GM21367 (cell line): ENCODE data around the gene RREB1.

Experiments used
- ATAC-seq: cut with Tn5 transposase; IDR thresholded peaks from one replicate; pipeline ENCODE4 v1.9.1; 2021; ENCODE audit not compliant: unreplicated experiment

The RREB1 gene

DNA sequence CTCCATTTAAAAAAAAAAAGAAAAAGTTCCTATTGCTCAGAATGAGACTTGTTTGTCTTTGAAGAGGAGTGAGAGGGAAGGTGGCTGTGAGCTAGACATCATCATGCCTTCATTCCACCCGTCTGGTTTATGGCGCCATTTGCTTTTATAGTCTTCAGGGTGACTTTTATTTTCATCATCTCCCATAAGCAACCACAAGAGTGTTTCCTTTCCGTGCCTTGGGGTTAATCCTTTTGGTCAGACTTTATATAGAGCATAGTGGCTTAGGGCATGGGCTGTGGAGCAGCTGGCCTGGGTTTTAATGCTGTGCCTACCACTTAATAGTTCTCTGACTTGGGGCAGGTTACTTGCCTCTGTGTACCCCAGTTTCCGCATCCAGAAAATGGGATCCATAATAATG, 77.8 kb downstream of the RREB1 start:
- no peak for ATAC-seq

DNA sequence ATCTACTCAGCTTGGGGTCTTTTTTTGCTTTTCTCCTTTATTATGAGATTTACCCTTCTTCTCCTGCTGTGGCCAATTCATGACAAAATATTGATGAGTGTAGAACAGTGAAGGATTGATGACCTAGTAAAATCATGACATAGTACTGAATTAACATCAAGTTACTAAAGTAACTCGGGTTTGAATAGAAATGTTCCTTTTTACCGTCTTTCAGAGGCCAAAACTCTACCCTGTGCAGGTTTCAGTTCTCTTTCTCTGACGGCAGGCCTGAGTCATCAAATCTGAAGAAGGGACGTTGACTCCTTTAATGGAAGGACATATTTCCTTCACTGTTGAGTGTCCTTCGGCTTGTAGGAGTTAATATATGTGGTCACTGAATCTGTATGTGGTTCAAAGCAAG, 80.7 kb downstream of the RREB1 start:
- peak; percentile 91 for ATAC-seq

DNA sequence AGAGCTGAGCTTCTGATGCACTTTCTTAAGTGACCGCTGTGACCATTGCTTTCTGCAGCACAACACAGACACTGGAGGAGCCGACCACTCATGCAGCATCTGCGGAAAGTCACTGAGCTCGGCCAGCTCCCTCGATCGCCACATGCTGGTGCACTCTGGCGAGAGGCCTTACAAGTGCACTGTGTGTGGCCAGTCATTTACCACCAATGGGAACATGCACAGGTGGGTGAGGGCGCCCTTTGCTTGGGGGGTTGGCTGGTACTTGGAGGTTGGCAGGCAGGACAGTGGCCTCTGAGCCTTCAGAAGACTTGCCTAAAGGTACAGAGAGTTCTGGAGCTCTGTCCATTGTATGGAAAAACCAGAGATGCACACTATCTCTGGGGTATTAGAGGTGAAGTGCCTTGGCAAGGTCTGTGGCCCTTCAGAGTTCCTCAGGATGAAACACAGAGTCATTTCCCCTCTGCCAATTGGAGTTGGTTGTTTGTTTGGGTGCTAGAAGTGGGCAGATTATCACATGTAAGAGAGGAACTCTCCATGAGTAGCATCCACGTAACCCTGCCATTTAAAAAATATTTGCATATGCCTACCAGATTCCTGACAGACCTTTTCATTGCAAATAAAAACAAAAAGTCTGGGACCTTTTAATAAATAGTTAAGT, 81.5 kb downstream of the RREB1 start:
- ATAC-seq: no peak

DNA sequence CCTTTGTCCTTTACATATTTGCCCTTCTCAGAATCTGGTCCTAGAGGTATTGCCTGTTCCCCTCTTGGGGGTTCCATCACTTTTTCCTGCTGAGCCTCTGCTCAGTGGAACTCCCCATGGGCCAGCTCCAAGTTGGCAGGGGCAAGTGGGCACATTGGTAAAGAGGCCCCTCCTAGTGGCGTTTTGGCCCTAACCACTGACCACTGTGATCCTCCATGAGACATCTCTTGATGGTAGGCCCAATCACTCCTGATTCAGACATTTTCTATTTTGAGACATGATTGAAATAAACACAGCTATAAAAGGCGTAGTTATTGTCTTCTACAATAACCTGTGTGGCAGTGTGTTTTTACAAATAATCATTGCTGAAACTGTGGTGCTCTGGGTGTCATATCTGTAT, 83.0 kb downstream of the RREB1 start:
- ATAC-seq: no peak

DNA sequence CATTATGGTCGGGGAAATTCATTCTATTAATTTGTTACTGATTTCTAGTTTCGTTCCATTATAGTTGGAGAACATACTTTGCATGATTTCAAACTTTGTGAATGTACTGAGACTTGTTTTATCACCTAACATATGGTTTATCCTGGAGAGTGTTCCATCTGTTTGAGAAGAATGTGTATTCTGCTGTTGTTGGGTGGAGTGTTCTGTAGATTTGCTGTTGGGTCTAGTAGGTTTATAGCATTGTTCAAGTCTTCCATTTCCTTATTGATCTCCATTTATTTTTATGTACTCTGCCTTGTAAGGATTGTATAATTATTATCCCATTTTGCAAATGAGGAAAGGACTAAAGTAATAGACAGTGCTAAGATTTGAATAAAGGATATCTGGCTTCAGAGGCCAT, 85.4 kb downstream of the RREB1 start:
- ATAC-seq: no peak

DNA sequence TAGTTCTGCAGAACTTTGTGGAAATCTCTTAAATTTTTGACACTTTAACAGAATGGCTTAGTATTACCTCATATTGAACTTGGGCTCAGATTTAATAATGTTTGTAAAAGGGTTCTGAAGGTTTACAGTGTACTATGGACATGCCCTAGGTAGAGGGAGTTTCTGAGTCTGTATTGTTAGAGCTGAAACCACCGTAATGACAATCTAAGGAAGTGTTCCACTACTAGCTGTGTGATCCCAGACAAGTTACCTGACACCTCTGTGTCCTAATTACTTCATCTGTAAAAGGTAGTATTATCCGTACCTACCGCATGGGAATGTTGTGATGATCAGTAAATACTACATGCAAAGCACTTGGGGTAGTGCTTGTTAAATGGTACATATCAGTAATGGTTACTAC, 86.9 kb downstream of the RREB1 start:
- no peak for ATAC-seq

DNA sequence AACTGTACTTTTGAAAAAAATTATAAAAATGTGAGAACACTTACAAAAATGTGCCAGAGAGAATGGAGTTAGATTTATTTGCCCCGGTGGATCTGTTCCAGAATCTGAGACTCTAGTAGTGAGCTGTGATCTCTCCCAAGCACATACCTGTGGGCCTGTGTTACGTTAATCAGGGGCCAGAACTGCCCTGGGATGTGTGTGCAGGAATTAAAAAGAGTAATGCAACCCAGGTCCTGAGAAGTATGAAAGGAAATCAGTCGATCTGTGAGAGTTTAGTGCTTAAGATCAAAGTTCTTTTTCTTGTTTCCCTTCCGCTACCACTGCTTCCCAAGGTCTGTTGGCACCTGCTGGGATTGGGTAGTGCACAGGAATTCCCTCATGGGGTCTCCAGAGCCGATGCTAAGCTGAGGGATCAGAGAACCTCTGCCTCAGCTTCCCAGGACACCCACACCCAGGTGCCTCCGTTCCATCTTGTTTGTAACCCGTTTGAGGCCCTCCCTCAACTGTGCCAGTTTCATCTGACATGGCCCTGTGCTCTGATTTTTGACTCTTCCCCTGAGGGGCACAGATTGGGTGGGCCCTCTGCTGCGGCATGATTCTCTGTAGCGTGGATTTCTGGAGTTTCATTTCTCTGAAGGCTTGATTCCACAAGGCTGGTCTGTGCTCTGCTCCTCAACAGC, 87.7 kb downstream of the RREB1 start:
- ATAC-seq: no peak

DNA sequence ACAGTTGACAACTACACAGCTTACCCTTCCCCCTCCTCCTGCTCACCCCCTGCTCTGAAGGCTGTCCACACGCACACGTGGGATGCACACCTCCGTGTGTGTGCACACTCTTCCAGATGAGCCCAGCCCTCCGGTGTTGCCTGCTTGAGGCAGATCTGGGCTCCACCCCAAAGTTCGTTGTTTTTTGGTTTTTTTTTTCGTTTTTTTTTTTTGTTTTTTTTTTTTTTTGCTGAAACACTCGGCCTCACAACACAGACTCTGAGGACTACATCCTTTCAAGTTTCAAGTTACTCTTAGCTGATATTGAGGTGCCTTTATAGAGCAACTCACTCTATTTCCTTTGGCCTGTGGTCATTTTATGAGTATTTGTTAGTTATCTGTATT, 88.2 kb downstream of the RREB1 start:
- no peak for ATAC-seq

DNA sequence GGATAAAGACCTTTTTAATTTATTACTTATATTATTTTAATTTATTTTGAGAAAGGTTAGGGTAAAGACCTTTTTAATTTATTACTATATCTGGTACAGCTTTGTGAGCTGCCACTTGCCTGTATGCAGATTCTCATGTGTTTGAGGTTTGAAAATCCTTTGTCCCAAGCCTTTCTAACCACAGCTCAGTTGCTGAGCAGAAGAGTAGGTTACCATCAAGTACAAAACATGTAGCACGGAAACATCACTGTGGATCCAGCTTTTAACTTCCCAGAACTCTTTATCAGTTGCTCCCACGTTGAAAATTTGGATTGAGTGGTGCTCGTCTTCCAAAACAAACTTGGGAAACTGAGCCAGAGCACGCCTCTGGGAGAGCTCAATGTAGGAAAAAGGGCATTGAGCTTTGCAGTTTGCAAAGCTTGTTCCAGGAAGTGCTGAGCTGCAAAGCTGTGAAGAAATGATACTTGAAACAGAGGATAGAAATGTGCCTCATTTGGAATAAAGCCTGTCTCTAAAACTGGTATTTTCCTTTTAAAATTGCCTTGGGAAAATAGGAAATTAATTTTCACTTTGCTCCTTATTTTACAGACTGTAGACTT, 89.0 kb downstream of the RREB1 start:
- ATAC-seq: no peak

DNA sequence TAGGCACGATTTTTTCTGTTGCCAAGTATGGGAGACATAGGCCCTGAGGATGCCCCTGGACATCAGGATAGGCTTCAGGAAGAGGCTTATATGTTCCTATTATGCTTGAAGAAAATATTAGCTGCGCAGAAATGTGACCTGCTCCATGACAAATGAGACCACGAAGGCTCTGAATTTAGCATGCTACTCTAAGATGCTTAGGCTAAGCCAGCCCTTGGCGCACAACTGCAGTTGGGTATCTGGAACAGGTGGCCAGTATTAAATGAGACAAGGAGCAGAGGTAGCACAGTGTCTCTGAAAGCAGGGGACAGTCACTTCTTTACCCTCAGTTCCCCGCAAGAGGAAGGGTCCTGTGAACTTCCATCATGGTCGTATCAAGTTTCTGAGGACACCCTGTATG, 90.0 kb downstream of the RREB1 start:
- ATAC-seq: no peak

DNA sequence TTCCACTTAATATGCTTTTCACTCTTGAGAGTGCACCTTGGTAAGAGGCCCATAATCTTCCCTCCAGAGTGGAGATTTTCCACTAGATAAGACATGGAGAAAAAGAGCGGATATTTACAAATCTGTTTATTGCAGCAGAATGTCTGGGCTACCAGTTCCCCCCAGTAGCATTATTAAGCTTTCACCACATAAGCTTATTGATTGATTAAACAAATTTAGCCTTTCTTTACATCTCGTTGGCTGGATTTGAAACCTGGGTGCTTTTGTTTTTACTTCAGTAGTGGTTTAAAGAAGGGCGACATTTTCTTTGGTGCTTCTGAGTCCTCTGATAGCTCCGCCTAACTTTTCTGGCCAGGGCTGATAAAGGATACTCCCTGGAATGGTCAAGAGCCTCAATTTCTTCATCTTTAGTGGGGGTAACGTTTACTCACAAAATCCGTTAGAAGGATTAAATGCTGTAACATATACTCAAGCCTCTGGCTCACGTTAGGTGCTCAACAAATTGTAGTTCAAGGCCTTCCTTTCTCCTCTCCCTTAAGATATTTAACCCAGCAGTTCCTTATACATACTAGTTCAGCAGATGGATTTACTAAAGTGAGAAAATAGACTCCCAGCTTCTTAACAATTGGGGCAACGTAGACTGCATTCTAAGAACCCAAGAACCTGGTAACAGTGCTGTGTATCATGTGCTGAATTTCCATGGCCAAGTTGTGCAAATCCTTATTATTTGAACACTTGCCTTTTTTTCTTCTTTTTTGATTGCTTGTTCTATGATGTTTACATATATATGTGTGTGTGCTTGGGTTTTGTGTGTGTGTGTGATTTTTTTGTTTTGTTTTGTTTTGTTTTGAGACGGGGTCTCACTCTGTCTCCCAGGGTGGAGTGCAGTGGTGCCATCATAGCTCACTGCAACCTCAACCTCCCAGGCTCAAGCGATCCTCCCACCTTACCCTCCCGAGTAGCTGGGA, 91.4 kb downstream of the RREB1 start:
- no peak for ATAC-seq

DNA sequence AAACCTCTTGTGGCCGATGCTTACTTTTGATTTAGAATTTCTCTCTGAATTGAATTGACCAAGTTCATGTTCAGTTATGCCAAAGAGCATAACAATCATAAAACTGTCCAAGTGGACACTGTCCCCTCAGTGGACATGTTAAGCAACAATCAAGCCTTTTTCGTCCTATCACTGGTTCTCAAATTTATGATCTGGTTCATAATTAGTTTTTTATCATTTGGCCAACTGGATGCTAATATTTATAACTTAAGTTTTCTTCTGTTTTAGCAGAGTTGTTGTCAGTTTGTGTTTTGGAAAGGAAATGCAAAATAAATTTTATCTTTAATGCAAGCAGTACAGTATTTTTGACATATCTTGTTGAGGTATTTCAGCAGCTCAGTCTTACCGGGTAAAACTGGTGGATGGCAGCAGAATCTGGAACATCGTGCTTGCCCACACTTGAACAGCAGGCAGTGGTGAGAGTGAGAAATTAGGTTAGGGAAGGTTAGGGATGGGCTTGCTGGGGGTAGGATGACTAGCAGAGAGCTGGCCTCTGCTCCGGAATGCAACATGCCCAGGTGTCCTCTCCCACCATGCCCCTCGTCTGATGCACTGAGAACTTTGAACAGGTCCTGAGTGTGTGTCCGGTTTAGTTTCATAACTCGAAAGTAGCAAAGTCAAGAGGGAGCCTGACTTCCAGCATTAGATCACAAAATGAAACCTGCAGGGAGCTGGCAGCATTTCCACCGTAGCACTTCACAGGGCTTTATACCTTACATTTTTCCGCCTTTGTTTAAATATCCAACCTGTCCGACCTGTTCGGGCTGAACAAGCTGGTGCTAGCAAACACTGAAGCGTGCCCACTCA, 93.1 kb downstream of the RREB1 start:
- no peak for ATAC-seq

DNA sequence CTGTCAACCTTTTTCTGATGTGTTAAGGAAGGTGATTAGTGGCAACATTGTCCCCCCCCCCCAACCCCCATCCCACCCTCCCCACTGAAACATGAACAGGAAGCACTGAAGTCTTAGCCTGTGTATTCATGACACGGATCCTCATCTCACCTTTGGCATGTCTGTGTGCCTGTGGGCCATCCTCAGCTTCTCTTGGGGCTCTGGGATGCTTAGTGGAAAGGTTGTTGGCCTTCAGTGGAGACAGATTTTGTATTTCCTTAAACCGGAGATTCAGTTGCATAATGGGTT, 93.6 kb downstream of the RREB1 start:
- ATAC-seq: no peak

DNA sequence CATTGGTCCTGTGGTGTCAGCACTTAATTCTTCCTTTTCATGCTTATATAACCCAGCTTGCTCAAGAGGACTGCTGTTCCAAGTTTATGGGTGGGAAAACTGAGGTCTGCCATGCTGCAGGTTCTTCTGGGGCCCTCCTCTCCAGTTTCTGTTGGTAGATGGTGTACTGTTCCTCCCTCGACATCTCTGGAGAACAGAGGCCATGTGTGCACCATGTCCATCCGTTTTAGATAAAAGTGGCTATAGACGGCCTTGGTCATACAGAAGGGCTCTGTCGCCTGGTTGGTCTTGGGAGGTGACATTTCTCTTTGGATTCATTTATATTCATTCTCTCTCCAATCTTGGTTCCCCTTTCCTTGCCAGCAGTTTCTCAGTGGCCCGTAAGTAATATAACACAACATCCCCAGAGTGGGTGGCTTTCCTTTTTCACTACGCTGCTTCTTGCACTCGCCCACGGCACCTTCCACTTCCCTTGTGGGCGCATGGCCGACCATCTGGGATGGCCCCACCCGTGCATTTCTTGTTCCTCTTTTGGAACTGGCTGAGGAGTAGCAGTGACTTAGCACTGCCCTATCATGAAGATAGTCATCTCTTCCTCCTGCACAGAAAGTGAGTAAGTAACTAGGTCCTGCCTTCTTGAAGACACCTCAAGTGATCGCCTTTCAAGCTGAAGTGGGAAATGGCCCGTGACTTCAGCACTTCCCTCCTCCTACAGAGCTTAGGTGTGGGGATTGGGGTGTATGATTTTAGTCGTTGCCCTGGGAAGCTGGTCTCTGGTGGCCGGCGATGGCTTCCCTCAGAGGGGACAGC, 94.2 kb downstream of the RREB1 start:
- ATAC-seq: peak; percentile 87

DNA sequence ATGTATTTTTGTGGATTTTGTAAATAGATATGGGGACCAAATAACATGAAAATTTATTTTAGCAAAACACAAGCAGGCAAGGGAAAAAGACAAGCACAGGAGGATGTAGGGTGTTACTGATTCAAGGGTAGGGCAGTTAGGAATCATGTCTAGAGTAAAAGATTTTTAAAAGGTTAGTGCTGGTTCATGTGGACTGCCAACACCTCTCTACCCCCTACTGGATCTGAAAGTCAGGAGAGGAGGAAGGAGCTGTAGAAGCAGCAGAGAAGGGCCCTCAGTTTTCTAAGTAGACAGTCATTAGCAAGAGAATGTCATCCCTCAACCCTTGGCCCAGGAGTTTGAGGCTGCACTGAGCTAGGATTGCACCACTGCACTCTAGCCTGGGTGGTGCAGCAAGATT, 95.2 kb downstream of the RREB1 start:
- no peak for ATAC-seq

DNA sequence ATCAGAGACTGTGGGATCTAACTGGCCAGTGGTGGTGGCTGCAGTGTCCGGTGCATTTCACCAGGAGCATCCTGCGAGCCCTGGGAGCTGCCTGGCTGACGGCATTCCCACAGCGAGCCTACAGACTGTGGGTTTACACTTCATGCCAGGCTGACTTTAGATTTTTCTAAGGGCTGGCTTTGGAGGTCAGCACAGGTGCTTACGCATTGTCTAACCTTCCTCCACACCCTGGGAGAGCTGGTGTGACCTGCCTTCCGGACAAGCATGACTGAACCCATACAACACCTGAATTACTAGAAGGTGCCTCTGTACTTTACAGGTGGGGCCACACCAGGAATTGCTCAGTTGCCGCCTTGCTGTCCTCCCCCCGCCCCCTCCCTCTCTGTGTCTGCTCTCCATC, 96.2 kb downstream of the RREB1 start:
- no peak for ATAC-seq

DNA sequence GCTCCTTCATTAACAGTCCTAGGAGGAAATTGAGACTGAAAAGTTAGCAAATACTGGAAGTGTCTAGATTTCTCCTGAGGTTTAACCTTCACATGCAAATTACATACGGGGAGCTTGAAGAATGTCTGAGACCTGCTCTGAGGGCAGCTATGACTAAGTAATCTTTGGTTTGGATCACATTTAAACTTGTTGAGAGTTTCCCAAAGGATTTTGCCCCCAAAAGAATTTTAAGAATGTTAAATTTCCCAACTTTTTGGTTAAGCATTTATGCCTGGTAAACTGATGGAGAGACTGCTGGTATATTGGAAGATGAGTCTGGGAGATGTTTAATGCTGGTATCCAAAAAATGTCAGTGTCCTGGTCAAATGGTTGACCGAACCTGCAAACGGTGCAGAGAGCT, 97.0 kb downstream of the RREB1 start:
- ATAC-seq: no peak

DNA sequence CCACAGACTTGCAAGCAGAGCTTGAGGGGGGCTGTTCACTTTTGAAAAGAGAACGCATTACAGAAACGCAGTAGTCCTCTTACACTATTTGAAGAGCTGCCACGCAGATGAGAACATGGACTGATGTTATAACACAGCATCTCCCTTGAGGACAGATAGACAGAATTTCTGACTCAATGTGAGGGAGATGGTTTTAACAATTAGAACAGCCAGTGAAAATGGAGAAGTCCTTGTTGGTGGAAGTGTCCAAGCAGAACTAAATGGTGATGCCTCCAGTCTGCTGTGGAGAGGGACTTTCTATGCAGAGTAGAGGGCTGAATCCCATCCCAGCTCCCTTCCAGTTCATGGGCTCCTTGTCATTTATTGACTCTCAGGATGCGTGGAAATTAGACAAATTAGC, 100.0 kb downstream of the RREB1 start:
- no peak for ATAC-seq

DNA sequence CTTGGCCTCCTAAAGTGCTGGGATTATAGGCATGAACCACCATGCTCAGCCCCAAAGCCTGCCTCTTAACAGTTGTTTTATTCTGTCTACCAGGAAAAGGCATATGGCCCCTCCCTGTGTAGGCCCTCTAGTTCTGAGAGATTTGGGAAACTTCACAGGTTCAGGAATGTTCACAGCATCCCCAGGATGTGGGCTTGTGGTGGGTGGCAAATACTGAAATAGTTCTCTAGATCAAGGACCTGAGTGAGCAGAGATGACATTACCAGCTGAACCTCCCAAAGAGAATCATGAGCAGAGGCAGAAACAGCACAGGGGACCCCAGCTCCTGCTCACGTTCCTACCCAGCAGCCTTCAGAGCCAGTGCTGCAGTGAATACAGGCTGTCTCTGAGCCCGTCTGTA, 105.7 kb downstream of the RREB1 start:
- ATAC-seq: no peak

DNA sequence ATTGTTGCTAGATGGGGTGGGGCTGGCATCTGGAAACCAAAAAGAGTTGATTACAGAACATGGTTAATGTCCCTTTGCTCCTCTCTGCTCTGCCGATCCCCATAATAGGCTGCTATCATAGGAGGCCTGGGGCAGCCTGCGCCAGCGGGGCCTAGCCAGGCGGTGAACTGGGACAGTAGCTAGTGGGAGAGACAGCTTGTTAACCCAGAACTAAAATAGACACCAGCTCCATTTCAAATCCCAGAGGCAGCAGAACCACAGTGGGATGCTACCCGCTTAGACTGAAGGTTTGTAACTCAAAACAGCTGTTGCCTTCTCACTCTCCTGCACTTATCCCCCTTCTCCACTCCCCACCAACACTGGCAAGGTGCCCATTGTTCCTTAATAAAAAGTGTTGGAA, 106.7 kb downstream of the RREB1 start:
- no peak for ATAC-seq
